ENCODE measurements around the gene FAT2.

DNA sequence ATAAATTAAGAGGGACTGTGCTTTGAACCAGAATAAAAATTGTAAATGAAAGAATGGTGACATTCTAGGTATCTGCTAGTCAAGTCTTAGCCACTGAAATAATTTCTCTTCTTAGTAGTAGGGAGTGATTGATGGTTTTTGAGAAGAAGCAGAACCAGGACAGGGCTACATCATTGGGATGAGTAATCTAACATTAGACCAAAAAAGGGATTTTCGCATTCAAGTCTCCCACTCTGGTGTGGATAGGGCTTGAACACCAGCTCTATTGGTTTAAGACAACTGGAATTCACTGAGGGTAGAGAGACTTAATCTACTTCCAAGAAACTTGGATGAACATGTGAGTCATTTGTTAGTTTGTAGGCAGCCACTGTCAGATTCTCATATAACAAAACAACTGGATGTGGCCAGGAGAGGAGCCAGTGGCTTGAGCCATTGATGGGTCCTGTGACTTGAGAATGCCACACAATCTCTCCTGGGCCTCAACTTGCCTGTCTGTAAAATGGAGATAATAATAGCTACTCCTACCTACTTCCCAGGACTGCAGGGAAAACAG, 16.6 kb downstream of the FAT2 start:
- TF ChIP-seq CTCF (conservative IDR thresholded peaks at IDR 0.05; ENCODE audit: low read length) (no peak), EZH2phosphoT487 (IDR thresholded peaks at IDR 0.05; ENCODE audit: borderline replicate concordance, low read depth, low read length) (no peak)

Measured in OCI-LY7 (cell line).